Daoy (cell line): ENCODE data around the gene TMEM123. TPM values are rescaled to one million over a fixed set of nuclear protein-coding genes. Genes with fewer than 3 reads are reported as not detected.
"Not testable (repeated sequence)": the region's sequence is repeated elsewhere in the genome, so short reads cannot be mapped to it uniquely, and the experiment has no call there.

Source experiments
- DNase-seq: peaks from one replicate; pipeline ENCODE4 v3.0.0-alpha.2; 2015; ENCODE audit warnings: low read depth
- total RNA-seq: library from RNA; depleted of rRNA; stranded (reverse); fragments of >200 nt; shearing (Covaris generic); gene quantifications from 2 replicates; pipeline ENCODE4 v1.2.3, GENCODE V29; 2014

Gene TMEM123
- total RNA-seq, 1 experiment from 2014 or later, result 127 TPM

DNA sequence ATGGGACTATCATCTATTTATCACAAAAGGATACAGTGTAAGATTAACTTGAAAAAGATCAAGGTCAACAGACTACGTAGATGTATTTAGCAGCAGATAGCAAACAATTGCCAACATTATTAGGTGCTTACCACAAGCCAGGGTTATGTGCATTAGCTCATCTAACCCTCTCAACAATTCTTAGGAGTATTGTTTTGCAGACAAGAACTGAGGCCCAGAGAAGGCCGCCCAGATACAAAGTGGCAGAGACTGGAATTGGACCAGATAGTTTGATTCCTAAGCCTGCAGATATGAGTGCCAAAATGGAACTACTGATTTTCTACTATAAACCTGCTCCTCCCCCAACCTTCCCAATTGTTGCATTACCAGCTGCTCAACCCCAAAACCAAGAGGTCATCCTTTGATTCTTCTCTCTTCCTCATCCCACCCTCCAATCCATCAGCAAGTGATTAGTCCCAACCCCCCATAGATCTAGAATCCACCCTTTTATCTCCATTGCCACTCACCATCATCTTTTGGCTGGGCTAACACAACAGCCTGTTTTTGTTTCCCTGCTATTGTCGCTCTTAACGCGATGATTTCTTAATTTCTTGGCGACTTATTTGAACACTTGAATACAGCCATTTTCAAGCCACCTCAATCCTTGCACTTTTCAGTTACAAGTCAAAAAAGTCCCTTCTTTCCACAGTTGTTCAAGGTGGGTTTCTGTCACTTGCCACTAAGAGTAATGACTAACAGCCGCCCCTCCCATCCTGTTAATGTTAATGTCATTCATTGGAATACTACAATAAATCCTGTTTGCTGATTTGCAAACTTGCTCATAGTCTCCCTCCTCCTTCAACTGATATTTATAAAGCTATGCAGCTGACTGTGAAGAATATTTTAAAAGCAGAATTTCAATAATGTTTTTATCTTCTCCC, 2.7 kb downstream of the TMEM123 start:
- DNase-seq, result no peak

DNA sequence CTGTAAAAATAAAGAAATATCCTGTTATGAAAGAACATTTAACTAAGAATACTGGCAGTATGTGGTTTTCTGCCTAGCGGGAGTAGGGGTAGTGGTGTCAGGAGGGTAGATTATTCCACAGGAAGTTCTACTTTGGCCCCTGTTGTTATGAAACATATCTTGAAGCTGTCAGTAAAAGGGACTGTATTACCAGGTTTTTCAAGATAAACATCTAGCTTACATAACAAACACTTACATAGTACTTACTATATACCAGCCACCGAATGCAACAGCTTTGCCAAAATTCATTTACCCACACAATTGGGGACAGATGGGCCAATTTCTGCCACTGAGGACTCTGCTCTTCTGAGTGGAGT, 3.7 kb downstream of the TMEM123 start:
- DNase-seq, result no peak

DNA sequence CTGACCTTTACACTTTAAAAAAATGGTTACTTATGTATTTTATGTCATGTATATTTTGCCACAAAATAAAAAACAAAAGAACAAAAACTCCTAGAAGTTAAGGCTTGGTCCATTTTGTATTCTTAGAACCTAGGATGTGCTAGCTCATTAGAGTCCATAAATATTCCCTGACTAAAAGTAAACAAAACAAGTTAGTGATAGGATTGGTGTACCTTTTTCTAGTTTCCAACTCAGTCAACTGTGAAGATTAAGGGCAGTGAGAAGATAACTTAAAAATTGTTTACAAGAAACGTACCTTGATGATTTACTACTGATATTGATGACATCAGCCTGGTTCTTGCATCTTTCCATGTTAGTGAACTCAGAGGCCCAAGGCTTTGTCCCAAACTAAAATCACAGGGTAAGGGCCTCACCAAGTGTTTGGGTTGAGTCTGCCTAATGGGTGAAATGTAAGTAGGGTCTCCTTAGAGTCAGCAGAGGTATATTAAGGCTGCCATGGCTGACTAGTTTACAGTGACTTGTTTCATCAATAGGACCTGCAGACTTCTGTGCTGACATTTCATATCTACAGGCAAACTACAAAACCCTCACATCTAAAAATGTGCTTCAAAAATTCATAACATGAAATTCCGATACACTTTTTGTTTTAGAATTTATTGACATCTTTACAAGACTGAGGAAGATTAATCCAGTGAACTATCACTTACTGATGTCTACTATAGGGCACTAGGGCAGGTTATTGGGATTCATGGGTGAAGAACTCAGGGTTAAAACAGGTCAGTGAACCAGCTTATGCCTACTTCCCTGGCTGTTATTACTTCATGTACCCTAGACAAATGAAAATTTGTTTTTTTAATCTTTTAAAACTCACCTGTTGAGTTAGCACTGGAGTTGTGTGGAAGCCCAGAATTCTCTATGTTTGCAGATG, 4.4 kb downstream of the TMEM123 start:
- DNase-seq, result no peak

DNA sequence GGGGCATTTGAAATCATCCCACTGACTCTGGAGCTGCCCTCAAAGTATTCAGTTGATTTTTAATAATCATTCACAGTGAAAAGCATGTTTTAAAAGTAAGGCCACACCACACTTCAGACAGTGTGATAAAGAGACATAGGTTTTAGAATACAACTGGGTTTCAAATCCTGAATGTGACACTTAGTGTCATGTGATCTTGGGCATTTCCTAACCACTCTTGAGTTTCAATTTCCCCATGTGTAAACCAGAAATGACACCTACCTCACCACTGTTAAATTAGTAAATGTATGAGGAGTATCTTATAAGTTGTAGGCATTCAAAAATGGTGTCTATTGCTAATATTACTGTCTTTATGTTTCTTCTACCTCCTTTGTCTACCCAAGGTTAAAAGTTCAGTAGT, 5.4 kb downstream of the TMEM123 start:
- no peak for DNase-seq

DNA sequence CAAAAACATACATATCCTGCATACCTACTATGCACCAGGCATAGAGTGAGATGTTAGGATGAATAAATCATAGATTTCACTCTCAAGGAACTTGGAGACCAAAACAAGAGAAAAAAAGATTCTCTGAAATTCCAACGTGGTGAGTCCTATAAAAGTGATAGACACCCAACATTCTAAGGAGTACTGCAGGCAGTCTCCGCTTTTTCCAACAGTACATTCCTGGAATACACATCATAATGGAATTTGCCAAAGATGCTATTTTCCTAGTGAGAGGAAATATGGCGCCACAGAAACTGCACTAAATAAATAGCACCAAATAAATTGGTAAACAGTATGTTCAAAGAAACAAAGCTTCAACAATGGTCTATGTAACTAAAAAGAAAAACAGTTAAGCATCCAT, 6.0 kb downstream of the TMEM123 start:
- peak; percentile 35 for DNase-seq

DNA sequence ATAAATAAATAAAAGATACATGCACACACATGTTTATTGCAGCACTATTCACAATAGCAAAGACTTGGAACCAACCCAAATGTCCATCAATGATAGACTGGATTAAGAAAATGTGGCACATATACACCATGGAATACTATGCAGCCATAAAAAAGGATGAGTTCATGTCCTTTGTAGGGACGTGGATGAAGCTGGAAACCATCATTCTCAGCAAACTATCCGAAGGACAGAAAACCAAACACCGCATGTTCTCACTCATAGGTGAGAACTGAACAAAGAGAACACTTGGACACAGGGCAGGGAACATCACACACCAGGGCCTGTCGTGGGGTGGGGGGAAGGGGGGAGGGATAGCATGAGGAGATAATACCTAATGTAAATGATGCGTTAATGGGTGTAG, 7.9 kb downstream of the TMEM123 start:
- not testable (repeated sequence) for DNase-seq

DNA sequence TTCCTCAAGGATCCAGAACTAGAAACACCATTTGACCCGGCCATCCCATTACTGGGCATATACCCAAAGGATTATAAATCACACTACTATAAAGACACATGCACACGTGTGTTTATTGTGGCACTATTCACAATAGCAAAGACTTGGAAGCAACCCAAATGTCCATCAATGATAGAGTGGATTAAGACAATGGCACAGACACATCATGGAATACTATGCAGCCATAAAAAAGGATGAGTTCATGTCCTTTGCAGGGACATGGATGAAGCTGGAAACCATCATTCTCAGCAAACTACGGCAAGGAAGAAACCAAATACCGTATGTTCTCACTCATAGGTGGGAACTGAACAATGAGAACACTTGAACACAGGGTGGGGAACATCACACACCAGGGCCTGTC, 8.4 kb downstream of the TMEM123 start:
- not testable (repeated sequence) for DNase-seq

DNA sequence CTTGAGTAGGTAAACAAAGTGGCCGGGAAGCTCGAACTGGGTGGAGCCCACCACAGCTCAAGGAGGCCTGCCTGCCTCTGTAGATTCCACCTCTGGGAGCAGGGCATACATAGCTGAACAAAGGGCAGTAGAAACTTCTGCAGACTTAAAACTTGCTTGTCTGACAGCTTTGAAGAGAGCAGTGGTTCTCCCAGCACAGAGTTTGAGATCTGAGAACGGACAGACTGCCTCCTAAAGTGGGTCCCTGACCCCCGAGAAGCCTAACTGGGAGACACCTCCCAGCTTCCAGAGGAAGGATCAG, 13.6 kb downstream of the TMEM123 start:
- DNase-seq, result not testable (repeated sequence)

DNA sequence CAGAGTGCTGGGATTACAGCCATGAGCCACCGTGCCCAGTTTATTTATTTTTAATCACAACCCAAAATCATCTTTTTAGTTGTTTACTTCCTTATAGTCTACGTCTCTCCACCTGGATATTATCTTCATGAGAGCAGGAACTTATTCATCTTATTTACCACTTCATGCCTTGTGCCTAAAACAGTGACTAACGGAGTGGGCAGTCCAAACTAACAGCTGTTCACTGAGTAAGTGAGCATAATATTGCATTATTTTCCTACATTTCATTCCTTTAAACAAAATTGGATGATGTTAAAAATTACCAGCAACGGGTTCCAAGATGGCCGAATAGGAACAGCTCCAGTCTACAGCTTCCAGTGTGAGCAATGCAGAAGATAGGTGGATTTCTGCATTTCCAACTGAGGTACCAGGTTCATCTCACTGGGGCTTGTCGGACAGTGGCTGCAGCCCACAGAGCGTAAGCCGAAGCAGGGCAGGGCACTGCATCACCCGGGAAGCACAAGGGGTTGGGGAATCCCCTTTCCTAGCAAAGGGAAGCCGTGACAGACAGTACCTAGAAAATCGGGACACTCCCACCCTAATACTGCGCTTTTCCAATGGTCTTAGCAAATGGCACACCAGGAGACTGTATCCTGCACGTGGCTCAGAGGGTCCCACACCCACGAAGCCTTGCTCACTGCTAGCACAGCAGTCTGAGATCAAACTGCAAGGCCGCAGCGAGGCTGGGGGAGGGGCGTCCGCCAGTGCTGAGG, 14.1 kb downstream of the TMEM123 start:
- no peak for DNase-seq

DNA sequence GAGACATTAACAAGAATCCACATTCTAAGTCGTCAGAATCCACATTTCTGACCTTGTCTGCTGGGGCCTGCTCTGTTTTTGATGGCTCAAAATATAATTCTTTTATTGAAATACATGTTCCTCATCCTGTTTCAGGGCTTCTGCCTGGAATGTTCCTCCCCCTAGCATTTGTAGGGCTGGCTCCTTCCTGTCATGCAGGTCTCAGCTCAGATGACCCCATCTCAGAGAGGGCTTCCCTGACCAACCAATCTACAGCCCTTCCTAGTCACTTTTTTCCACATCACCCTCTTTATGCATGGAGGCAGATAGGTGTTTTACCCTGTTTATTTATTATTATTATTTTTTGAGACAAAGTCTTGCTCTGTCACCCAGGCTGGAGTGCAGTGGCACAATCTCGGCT, 14.8 kb downstream of the TMEM123 start:
- no peak for DNase-seq

DNA sequence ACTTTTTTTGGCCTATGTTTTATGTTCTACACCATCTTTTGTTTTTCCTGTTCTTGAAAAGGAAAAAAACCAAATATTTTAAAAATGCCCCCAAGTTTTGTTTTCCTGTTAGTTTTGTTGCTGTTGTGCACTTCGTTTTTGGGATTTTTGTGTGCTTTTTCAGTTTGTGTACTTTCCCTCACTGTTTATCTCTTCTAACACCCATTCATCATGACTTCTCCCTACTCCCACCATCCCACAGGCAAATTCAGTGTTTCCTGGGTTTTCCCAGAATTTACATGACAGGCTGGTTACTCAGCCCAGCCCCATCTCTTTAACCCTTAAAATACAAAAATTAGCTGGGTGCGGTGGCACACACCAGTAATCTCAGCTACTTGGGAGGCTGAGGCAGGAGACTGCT, 15.6 kb downstream of the TMEM123 start:
- DNase-seq, result no peak

DNA sequence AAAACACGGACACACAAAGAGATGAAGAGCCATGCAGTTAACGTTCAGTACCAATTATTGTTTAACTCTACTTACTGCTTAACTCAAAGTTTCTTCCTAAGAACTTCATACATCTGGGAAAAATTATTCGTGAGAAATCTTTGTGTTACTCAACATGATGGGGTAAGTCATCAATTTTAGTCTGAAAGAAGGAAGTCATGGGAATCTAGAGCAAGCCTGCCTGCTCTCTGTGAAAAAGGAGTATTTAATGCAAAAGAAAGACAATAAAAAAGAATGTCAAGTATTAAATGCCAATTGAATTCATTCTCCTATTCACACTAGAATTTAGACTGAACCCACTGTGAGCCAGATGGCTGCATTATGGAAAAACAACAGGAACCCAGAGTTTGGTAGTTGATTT, 16.0 kb downstream of the TMEM123 start:
- no peak for DNase-seq

DNA sequence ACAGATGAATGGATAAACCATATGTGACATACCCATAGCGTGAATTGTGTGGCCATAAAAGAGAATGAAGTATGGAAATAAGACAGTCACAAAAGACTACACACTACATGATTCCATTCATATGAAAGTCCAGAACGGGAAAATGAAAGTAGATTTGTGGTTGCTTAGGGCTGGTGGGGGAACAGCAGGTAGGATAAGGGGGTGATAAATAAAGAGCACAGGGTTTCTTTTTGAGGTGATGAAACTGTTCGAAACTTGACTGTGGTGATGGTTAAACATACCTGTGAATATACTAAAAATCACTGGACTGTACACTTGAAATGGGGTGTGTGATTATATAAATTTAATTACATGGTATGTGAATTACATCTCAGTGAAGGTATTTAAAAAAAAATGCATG, 16.9 kb downstream of the TMEM123 start:
- DNase-seq, result no peak

DNA sequence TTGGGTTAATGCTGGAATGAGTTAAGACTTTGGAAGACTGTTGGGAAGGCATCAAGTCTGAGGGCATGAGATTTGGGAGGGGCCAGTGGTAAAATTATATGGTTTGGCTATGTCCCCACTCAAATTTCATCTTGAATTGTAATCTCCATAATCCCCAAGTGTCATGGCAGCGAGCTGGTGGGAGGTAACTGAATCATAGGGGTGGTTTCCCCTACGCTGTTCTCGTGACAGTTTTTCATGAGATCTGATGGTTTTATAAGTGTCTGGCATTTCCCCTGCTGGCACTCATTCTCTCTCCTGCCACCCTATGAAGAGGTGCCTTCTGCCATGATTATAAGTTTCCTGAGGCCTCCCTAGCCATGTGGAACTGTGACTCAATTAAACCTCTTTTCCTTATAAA, 19.0 kb downstream of the TMEM123 start:
- not testable (repeated sequence) for DNase-seq

DNA sequence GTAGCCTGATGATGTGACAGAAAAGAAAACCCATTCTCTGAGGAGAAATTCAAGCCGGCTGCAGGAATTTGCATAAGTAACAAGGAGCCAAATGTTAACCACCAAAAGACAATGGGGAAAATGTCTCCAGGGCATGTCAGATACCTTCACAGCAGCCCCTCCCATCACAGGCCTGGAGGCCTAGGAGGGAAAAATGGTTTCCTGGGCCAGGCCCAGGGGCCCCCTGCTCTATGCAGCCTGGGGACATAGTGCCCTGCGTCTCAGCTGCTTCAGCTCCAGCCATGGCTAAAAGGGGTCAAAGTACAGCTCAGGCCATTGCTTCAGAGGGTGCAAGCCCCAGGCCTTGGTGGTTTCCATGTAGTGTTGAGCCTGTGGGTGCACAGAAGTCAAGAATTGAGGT, 20.0 kb downstream of the TMEM123 start:
- not testable (repeated sequence) for DNase-seq

DNA sequence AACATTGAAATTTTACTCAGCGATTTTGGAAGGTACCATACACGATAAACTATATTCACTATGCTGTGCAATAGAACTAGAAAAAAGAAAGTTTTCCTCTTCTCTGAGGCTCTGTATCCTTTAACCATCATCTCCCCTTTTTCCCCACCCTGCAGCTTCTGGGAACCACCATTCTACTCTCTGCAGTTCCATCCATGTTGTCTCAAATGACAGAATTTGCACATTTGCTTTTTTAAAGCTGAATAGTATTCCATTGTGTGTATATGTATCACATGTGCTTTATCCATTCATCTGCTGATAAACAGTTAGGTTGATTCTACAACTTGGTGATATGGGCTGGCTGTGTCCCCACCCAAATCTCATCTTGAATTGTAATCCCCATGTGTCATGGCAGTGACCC, 21.2 kb downstream of the TMEM123 start:
- no peak for DNase-seq

DNA sequence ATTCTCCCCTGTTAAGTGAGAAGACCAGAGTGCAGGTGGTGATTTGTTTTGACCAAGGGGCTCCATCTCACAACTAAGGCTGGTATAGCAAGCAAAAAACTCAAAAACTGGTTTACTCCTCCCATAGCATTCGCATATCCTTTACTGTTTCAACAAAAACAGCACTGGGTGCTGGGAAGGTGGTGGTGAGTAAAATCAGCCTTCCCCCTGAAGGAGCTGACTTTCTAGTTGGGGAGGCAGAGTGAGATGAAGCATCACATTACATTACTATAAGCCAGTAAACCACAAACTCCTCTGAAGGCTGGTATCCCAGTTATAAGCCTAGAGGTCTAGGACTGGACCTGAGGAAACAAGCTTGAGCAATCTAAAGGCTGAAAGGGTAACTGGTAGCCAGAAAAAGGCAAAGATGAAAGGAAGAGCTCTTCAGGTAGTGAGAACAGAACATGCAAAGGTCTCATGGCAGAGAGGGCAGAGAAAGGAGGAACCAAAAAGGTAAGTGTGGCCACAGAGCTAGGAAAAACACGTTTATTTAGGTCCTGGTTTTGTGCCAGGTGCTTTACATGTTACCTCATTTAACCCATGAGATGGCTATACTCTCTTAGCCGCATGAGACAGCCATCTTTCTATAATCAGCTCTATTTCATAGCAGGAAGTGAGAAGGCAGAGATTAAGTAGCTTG, 22.3 kb downstream of the TMEM123 start:
- DNase-seq, result no peak

DNA sequence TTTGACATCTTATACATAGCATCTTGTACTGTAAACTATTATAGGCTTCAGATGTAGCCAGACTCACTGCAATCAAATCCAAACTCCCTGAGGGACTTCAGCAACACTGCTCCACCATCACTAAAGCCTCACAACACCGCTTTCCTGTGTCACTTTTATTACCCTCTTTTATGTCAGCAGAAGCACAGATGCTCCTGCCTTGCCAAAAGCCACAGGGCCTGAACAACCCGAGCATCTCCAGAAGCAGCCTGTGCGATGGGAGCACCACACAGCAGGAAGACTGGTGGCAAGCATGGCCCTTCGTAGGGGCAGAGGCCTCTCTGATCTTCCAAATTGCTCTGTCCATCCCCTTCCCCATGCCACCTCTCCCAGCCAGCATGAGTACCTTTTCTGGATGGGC, 22.9 kb downstream of the TMEM123 start:
- no peak for DNase-seq

DNA sequence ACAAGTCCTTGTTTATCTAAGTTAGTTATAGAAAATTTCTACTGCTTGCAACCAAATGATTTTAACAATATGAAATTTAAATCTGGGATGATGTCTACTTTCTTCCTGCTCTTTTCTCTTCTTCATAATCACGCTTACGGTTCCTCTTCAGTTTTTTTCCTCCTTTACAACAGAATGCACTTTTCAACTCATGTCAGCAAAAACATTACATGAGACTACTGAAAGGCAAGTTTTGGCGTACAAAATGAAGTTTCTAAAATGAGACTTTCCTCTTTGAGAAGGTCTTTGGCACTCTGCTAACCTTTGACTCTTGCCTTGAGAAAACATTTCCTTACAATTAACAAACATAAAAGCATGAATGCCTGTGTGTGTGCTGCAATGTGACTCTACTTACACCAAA, 23.3 kb downstream of the TMEM123 start:
- DNase-seq, result no peak

DNA sequence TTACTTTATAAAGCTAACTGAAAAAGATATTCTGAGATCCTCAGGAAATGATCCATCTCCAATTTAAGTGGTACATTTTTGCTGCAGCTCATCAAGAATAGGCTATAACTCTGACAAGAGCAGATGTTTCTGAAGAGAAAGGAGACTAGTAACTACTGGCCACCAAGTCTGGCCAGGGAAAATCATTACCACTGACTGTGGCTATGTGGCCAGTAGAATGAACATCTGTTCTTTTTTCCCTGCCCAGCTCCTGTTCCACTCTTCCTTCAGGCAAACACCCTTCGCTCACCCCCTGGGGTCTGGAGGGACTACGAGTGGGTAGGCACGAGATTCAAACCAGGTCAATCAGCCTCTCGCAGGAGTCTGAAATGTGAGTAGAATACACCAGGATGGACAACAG, 23.9 kb downstream of the TMEM123 start:
- DNase-seq, result no peak

DNA sequence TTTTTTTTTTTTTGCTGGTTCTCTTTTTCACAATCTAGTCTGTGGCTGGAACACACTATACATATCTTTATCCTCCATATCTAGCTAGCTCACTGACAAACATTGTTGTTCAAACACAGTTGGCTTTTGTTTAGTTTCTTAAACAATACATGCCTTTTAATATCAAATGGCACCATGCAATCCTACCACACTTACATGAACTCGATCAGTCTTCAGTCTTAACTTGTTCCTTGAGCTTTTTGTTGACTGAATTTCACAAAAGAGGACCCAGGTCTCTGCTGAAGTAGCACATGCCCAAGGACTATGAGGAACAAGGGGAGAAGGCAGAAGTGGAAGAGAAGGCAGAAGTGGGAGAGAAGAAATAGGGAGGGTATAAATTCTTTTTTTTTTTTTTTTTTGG, 25.5 kb downstream of the TMEM123 start:
- DNase-seq, result no peak

DNA sequence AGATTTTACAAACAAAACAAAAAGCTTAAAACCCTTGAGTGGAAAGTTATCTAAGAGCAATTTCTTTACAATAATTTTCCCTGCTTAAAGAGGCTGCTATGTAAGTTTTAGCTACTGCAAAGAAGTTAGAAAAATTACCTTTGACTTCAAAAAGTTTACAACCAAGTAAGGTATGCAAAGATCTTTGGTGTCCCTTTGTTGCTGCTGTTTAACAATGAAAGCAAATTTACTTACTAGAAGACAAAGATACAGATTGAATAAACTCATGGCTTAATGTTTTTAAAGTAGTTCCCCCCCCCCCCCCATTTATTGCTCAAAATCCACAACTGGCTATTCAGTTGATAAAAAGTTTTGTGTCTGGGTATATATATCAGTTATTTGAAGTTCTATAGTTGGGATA, 26.0 kb downstream of the TMEM123 start:
- no peak for DNase-seq
